ENCODE measurements around the gene IYD.

- TF ChIP-seq PBX3 (IDR thresholded peaks at IDR 0.05) (no peak), MYC (IDR thresholded peaks at IDR 0.05; ENCODE audit: borderline replicate concordance, low read length) (no peak), POLR2A (IDR thresholded peaks at IDR 0.05; ENCODE audit: low read length) (no peak), CBX8 (IDR thresholded peaks at IDR 0.05) (no peak), POLR2AphosphoS2 (conservative IDR thresholded peaks at IDR 0.05; ENCODE audit: low read length) (no peak), CTCF (IDR thresholded peaks at IDR 0.05) (no peak)
These were observed 56.7 kb downstream of the IYD start for GRCh38 chr6:150425508-150425907.
